Osteoblast (primary cell): ENCODE data around the gene MBOAT1. TPM values are rescaled to one million over a fixed set of nuclear protein-coding genes. Genes with fewer than 3 reads are reported as not detected.
"Not testable (repeated sequence)": the region's sequence is repeated elsewhere in the genome, so short reads cannot be mapped to it uniquely, and the experiment has no call there.

Source experiments
- DNase-seq: peaks from one replicate; pipeline ENCODE4 v3.0.0; 2011; ENCODE audit warnings: low spot score, mixed read lengths; ENCODE audit not compliant: insufficient read length; ENCODE audit errors: missing footprints
- H2AFZ ChIP-seq: 2 replicates; pipeline ENCODE4 v1.6.0; 2011; ENCODE audit warnings: mild to moderate bottlenecking, low read length
- H3K27ac ChIP-seq: 2 replicates; pipeline ENCODE4 v1.5.1; 2011; ENCODE audit warnings: mild to moderate bottlenecking, low read depth, low read length, moderate library complexity
- H3K27me3 ChIP-seq: 2 replicates; pipeline ENCODE4 v1.6.0; 2012; ENCODE audit warnings: mild to moderate bottlenecking, control low read depth, inconsistent platforms, low read length, moderate library complexity; ENCODE audit not compliant: insufficient read depth
- H3K36me3 ChIP-seq: 2 replicates; pipeline ENCODE4 v1.5.1; 2011; ENCODE audit warnings: mild to moderate bottlenecking, low read length, control low read depth, moderate library complexity; ENCODE audit not compliant: insufficient read depth
- H3K4me1 ChIP-seq: 2 replicates; pipeline ENCODE4 v1.5.1; 2011; ENCODE audit warnings: mild to moderate bottlenecking, low read length, control low read depth, moderate library complexity; ENCODE audit not compliant: insufficient read depth
- H3K4me2 ChIP-seq: 2 replicates; pipeline ENCODE4 v1.6.0; 2011; ENCODE audit warnings: mild to moderate bottlenecking, low read length; ENCODE audit not compliant: insufficient read depth
- H3K4me3 ChIP-seq: fragments of 200-600 bp; sonication (generic); 3 replicates; pipeline ENCODE4 v1.5.1; 2012; ENCODE audit warnings: mild to moderate bottlenecking, low read length, inconsistent platforms; ENCODE audit not compliant: insufficient read depth
- H3K79me2 ChIP-seq: 2 replicates; pipeline ENCODE4 v1.6.0; 2012; ENCODE audit warnings: mild to moderate bottlenecking, low read length, control low read depth, inconsistent platforms; ENCODE audit not compliant: insufficient read depth
- H3K9me3 ChIP-seq: 2 replicates; pipeline ENCODE4 v1.5.1; 2011; ENCODE audit warnings: low read depth, low read length, control low read depth
- H4K20me1 ChIP-seq: 2 replicates; pipeline ENCODE4 v1.6.0; 2012; ENCODE audit warnings: mild to moderate bottlenecking, low read length, control low read depth; ENCODE audit not compliant: insufficient read depth
- CTCF ChIP-seq: IDR thresholded peaks from 2 replicates; pipeline ENCODE4 v1.5.1; 2011; ENCODE audit warnings: mild to moderate bottlenecking, low read depth, low read length, moderate library complexity; ENCODE audit errors: extremely low read depth
- total RNA-seq: library from RNA; depleted of rRNA; stranded (reverse); fragments of >200 nt; gene quantifications from 2 replicates; pipeline ENCODE4 v1.2.3, GENCODE V29; 2012

The MBOAT1 gene
- total RNA-seq, 1 donor: 1.4 TPM

- Histone ChIP-seq H3K4me3 (no peak overlapping the region), H4K20me1 (no peaks in the 10 kb centered on the region), H3K9me3 (no peaks in the 10 kb centered on the region), H3K36me3 (no peaks in the 10 kb centered on the region), H3K27me3 (no peaks in the 10 kb centered on the region), H3K27ac (no peak overlapping the region), H3K4me1 (no peaks in the 10 kb centered on the region), H3K79me2 (no peaks in the 10 kb centered on the region), H2AFZ (no peak overlapping the region), H3K4me2 (no peak overlapping the region)
- no peak for DNase-seq
- no peak for TF ChIP-seq CTCF
Observed at GRCh38 chr6:20183706-20184105, 28.6 kb downstream of the MBOAT1 start.

- Histone ChIP-seq H3K36me3 (no peaks in the 10 kb centered on the region), H3K27me3 (no peaks in the 10 kb centered on the region), H3K4me1 (no peaks in the 10 kb centered on the region), H3K4me3 (no peak overlapping the region), H3K27ac (no peak overlapping the region), H2AFZ (no peak overlapping the region), H3K4me2 (no peak overlapping the region), H4K20me1 (no peaks in the 10 kb centered on the region), H3K9me3 (no peaks in the 10 kb centered on the region), H3K79me2 (no peaks in the 10 kb centered on the region)
- DNase-seq: no peak
- TF ChIP-seq CTCF: no peak
Observed at GRCh38 chr6:20182926-20183521, 29.2 kb downstream of the MBOAT1 start.

GRCh38 chr6:20182069-20182468 is 30.2 kb downstream of the MBOAT1 start:
- H3K4me1 ChIP-seq: no peaks in the 10 kb centered on the region
- no peak for TF ChIP-seq CTCF
- no peaks in the 10 kb centered on the region for H3K36me3 ChIP-seq

GRCh38 chr6:20180935-20181334 is 31.3 kb downstream of the MBOAT1 start:
- no peak overlapping the region for H3K4me3 ChIP-seq
- no peak overlapping the region for H3K4me2 ChIP-seq
- no peak for DNase-seq
- H3K4me1 ChIP-seq: no peaks in the 10 kb centered on the region
- no peaks in the 10 kb centered on the region for H3K36me3 ChIP-seq
- no peaks in the 10 kb centered on the region for H3K9me3 ChIP-seq
- no peak overlapping the region for H3K27ac ChIP-seq
- no peaks in the 10 kb centered on the region for H3K79me2 ChIP-seq
- no peaks in the 10 kb centered on the region for H3K27me3 ChIP-seq
- no peak for TF ChIP-seq CTCF
- H2AFZ ChIP-seq: no peak overlapping the region
- no peaks in the 10 kb centered on the region for H4K20me1 ChIP-seq

More at GRCh38 chr6:20182069-20182468, 30.2 kb downstream of the MBOAT1 start:
- no peaks in the 10 kb centered on the region for H3K79me2 ChIP-seq
- no peaks in the 10 kb centered on the region for H3K9me3 ChIP-seq
- no peak overlapping the region for H2AFZ ChIP-seq
- H3K27ac ChIP-seq: no peak overlapping the region
- no peak overlapping the region for H3K4me2 ChIP-seq
- H3K4me3 ChIP-seq: no peak overlapping the region
- no peaks in the 10 kb centered on the region for H4K20me1 ChIP-seq
- no peaks in the 10 kb centered on the region for H3K27me3 ChIP-seq
- DNase-seq: no peak

GRCh38 chr6:20179287-20180045 is 32.8 kb downstream of the MBOAT1 start:
- DNase-seq, H3K4me3 ChIP-seq: not testable (repeated sequence)

More at GRCh38 chr6:20179287-20180045, 32.8 kb downstream of the MBOAT1 start:
- not testable (repeated sequence) for H3K4me1 ChIP-seq, H3K36me3 ChIP-seq, H3K9me3 ChIP-seq, H4K20me1 ChIP-seq, H2AFZ ChIP-seq, H3K79me2 ChIP-seq, H3K4me2 ChIP-seq, H3K27ac ChIP-seq, H3K27me3 ChIP-seq
